Spleen (tissue), 11 donors: ENCODE data around the gene TMEM108. TPM values are rescaled to one million over a fixed set of nuclear protein-coding genes. Genes with fewer than 3 reads are reported as not detected.

Source experiments
- DNase-seq: peaks from one replicate; pipeline ENCODE4 v3.0.0-alpha.2; 2020
- H3K27ac ChIP-seq, 8 donors: fragments of 200-600 bp; sonication (generic) in 7 of 8; 1 replicate in 4 of 8; 2 replicates in 4 of 8; pipeline versions ENCODE4 v1.5.0 to v1.8.0; 2016 to 2021; ENCODE audit warnings: inconsistent platforms in 4 of 8, mild to moderate bottlenecking in 4 of 8, moderate library complexity in 1 of 8
- H3K27me3 ChIP-seq, 7 donors: fragments of 200-600 bp; sonication (generic) in 6 of 7; replicated peaks in 1 of 7; 1 replicate in 4 of 7; 2 replicates in 3 of 7; pipeline versions ENCODE4 v1.5.0 to v1.8.0; 2016 to 2021; ENCODE audit warnings: inconsistent platforms in 3 of 7, mild to moderate bottlenecking in 1 of 7
- H3K36me3 ChIP-seq, 6 donors: fragments of 200-600 bp; sonication (generic) in 5 of 6; 1 replicate in 4 of 6; 2 replicates in 2 of 6; pipeline versions ENCODE4 v1.5.0 to v1.8.0; 2016 to 2021; ENCODE audit warnings: inconsistent platforms in 2 of 6
- H3K4me1 ChIP-seq, 6 donors: fragments of 200-600 bp; sonication (generic) in 5 of 6; 1 replicate in 3 of 6; 2 replicates in 3 of 6; pipeline versions ENCODE4 v1.5.0 to v1.8.0; 2016 to 2021; ENCODE audit warnings: inconsistent platforms in 3 of 6
- H3K4me3 ChIP-seq, 8 donors: fragments of 200-600 bp; sonication (generic) in 7 of 8; 1 replicate in 4 of 8; 2 replicates in 4 of 8; pipeline versions ENCODE4 v1.5.0 to v1.8.0; 2016 to 2021; ENCODE audit warnings: inconsistent platforms in 4 of 8, mild to moderate bottlenecking in 4 of 8, moderate library complexity in 2 of 8
- H3K9me3 ChIP-seq, 8 donors: fragments of 200-600 bp; sonication (generic) in 7 of 8; 1 replicate in 4 of 8; 2 replicates in 4 of 8; pipeline versions ENCODE4 v1.5.0 to v1.8.0; 2016 to 2021; ENCODE audit warnings: inconsistent platforms in 4 of 8
- POLR2A ChIP-seq, 3 donors: fragments of 450-650 bp; IDR thresholded peaks; one replicate each; pipeline ENCODE4 v1.5.1; 2017; ENCODE audit warnings: antibody characterized with exemption in 3 of 3, mild to moderate bottlenecking in 1 of 3
- POLR2AphosphoS5 ChIP-seq, 3 donors: sonication (generic); formaldehyde crosslinking; IDR thresholded peaks; one replicate each; pipeline ENCODE4 v1.5.1; 2017; ENCODE audit warnings: antibody characterized with exemption in 3 of 3
- WGBS, 5 donors: extraction: QIAGEN DNeasy Blood & Tissue Kit in 3 of 5; methylation state at CpG; one replicate each; pipeline versions ENCODE4 v1.1.5 to v1.1.7; 2013 to 2018; 5-methylcytosine and 5-hydroxymethylcytosine counted together
- intact Hi-C: fragments of 100-400 bp; cut with DNase I; formaldehyde crosslinking; loops from one replicate; pipeline ENCODE4 v1.15.0; 2023; ENCODE audit warnings: low total_unique reads
- polyA plus RNA-seq, 3 donors: library from polyadenylated mRNA; stranded (reverse); fragments of 200-250 nt; gene quantifications; one replicate each; pipeline ENCODE4 v1.2.1, GENCODE V29; 2013
- total RNA-seq, 7 donors: library from RNA; depleted of rRNA in 3 of 7; stranded (reverse); fragments of >200 nt in 3 of 7; fragmentation: NEBNext Ultra II Directional in 4 of 7; extraction: Animal tissue kit (Norgen Biotek cat#: 25700) in 4 of 7; gene quantifications; one replicate each; pipeline versions ENCODE4 v1.1.0 to v1.2.1, GENCODE V29; 2016 to 2021
- TF ChIP-seq, protein P1 (sequence below), 11 experiments: fragments of 200-600 bp in 7 of 11; fragments of 450-650 bp in 4 of 11; sonication (generic) in 4 of 11; IDR thresholded peaks in 8 of 11; conservative IDR thresholded peaks in 3 of 11; 1 replicate in 7 of 11; 2 replicates in 4 of 11; pipeline versions ENCODE4 v1.4.0 to v1.8.0; 2016 to 2021; ENCODE audit warnings: antibody characterized with exemption in 11 of 11, inconsistent platforms in 4 of 11, mild to moderate bottlenecking in 1 of 11
- donor health status: healthy with polysubstance abuse.
- donor health status: DM: no; HTN: no; CAD: no; lungs with moderate emphysema.
- donor health status: DM: no; HTN: no; CAD: no.
- donor health status: Bipolar disorder and iron deficiency.
- donor health status: healthy.
- donor health status: DM: no; HTN: no; CAD: no.
- donor health status: DM: yes; HTN: yes; CAD: no.

Gene TMEM108
- total and polyA plus RNA-seq, 10 donors, result 0.20 to 4.0 (median 1.1) TPM

DNA sequence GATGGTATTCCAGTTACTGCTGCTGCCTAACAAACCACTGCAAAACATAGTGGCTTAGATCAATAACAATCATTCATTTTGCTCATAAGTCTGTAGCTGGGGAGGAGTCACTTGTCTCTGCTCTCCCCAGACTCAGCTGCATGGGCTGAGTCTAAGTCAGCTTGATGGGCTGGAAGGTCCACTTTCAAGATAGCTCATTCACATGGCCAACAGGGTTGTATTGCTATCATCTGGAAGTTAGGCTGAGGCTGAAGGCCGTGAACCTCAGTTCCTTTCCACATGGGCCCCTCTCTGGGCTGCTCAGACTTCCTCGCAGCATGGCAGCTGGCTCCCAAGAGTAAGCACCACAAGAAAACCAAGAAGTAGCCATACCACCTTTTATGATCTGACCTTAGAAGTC lies 333.0 kb downstream of the TMEM108 start:
- Histone ChIP-seq H3K9me3 (no peaks in the 10 kb centered on the region), H3K4me3 (no peak overlapping the region), H3K36me3 (no peaks in the 10 kb centered on the region), H3K4me1 (no peaks in the 10 kb centered on the region), H3K27me3 (peaks cover 0 to 8% (median 0%) of the 10 kb centered on the region in 7 donors), H3K27ac (no peak overlapping the region)
- 85 to 97% (median 92%) methylated on average over 2 of the region's 2 CpGs for WGBS, 5 donors
- TF ChIP-seq, protein P1, sequence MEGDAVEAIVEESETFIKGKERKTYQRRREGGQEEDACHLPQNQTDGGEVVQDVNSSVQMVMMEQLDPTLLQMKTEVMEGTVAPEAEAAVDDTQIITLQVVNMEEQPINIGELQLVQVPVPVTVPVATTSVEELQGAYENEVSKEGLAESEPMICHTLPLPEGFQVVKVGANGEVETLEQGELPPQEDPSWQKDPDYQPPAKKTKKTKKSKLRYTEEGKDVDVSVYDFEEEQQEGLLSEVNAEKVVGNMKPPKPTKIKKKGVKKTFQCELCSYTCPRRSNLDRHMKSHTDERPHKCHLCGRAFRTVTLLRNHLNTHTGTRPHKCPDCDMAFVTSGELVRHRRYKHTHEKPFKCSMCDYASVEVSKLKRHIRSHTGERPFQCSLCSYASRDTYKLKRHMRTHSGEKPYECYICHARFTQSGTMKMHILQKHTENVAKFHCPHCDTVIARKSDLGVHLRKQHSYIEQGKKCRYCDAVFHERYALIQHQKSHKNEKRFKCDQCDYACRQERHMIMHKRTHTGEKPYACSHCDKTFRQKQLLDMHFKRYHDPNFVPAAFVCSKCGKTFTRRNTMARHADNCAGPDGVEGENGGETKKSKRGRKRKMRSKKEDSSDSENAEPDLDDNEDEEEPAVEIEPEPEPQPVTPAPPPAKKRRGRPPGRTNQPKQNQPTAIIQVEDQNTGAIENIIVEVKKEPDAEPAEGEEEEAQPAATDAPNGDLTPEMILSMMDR (IDR thresholded peaks at IDR 0.05 in 8 of 11, conservative IDR thresholded peaks at IDR 0.05 in 3 of 11), result no peak
- no peak for TF ChIP-seq POLR2AphosphoS5 (IDR thresholded peaks at IDR 0.05)
- DNase-seq, result no peak
- intact Hi-C loops, result no loop called here

DNA sequence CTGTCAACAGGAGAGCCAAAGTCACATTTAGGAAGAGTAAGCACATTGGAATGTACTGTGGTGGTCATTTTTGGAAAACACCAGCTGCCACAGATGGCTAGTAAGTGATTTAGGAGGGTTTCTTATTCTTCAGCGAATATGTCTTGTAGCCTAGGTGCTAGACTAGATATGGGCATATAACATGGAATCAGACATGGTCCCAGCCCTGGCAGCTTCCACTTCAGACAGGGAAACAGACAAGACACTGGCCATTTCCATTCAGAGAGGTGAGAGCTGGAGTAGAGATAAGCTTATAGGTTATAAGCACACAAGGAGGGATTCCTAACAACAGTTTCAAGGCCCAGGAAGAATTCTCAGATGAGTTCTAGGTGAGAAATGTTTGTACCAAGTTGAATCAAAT lies 333.5 kb downstream of the TMEM108 start:
- no peaks in the 10 kb centered on the region for H3K36me3 ChIP-seq
- peaks cover 0 to 8% (median 0%) of the 10 kb centered on the region in 7 donors for H3K27me3 ChIP-seq
- whole genome bisulfite sequencing, 5 donors, result 89 to 97% (median 94%) methylated on average over 1 of the region's 1 CpG
- TF ChIP-seq, protein P1 (IDR thresholded peaks at IDR 0.05 in 8 of 11, conservative IDR thresholded peaks at IDR 0.05 in 3 of 11), result no peak
- TF ChIP-seq POLR2AphosphoS5 (IDR thresholded peaks at IDR 0.05) (no peak), POLR2A (IDR thresholded peaks at IDR 0.05) (no peak)
- no peaks in the 10 kb centered on the region for H3K4me1 ChIP-seq
- intact Hi-C loops, result no loop called here
- no peak overlapping the region for H3K27ac ChIP-seq
- no peaks in the 10 kb centered on the region for H3K9me3 ChIP-seq
- no peak overlapping the region for H3K4me3 ChIP-seq
- no peak for DNase-seq

DNA sequence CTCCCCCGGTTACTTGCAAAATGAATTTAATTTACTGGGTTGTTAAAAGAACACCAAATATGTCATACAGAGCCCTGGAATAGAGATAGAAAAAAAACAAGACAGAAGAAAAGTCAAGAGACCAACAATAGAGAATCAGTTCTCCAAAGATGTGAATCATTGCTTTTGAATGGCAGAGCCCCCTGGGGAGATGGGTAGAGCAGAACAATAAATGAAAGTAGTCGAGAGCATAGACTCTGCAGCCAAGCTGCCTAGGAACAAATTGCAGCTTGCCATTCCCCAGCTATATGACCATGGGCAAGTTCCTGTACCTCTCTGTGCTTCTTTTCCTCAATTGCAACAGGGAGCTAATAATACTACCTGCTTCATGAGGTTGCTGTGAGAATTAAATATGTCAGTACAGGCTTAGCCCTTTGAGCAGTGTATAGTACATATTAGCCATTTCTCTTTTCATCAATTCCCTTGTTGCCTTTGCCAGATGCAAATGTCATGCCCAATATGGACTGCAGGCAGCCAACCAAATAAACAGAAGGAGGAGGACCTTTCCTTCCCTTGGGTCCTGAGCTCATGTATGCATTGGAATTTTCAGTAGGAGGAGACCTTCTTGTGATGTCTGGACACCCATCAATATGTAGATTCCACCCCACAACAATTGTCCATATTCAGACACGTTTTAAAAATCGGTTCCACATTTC lies 336.7 kb downstream of the TMEM108 start:
- Histone ChIP-seq H3K27ac (no peak overlapping the region), H3K4me3 (no peak overlapping the region), H3K9me3 (no peaks in the 10 kb centered on the region), H3K27me3 (peaks cover 0 to 3% (median 0%) of the 10 kb centered on the region in 7 donors), H3K4me1 (no peaks in the 10 kb centered on the region), H3K36me3 (no peaks in the 10 kb centered on the region)
- no peak for DNase-seq
- TF ChIP-seq, protein P1 (IDR thresholded peaks at IDR 0.05 in 8 of 11, conservative IDR thresholded peaks at IDR 0.05 in 3 of 11), result no peak
- TF ChIP-seq POLR2A (IDR thresholded peaks at IDR 0.05), result no peak
- no peak for TF ChIP-seq POLR2AphosphoS5 (IDR thresholded peaks at IDR 0.05)
- 72 to 86% (median 83%) methylated on average over 4 of the region's 4 CpGs for WGBS, 5 donors
- intact Hi-C loops, result no loop called here

DNA sequence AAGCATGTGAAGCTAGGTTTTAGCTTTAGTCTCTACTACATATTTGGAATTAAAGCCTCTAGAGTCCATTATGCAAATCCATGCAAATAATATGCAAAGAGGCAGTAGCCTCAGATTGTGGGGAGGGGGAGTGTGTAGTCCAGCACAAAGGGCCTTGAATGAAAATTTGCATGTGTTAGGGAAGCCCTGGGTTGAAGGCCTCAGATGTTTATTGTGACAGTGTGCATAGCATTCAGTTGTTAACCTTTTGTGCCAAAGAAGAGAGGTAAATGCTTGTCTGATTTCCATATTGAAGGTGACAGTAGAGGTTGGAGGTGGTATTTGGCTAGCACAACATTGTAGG lies 337.2 kb downstream of the TMEM108 start:
- H3K36me3 ChIP-seq, result no peaks in the 10 kb centered on the region
- intact Hi-C loops, result no loop called here
- no peaks in the 10 kb centered on the region for H3K9me3 ChIP-seq
- H3K4me3 ChIP-seq, result no peak overlapping the region
- H3K4me1 ChIP-seq, result no peaks in the 10 kb centered on the region
- H3K27ac ChIP-seq, result no peak overlapping the region
- H3K27me3 ChIP-seq, result peaks cover 0 to 3% (median 0%) of the 10 kb centered on the region in 7 donors
- no peak for DNase-seq
- TF ChIP-seq, protein P1 (IDR thresholded peaks at IDR 0.05 in 8 of 11, conservative IDR thresholded peaks at IDR 0.05 in 3 of 11), result no peak
- TF ChIP-seq POLR2AphosphoS5 (IDR thresholded peaks at IDR 0.05) (no peak), POLR2A (IDR thresholded peaks at IDR 0.05) (no peak)
